GM19467 (cell line): Measurements from ENCODE around the gene MARCKS.
A peak's percentile ranks its signal among the peaks of the same experiment; 100 is the strongest.
"Not testable (repeated sequence)": the region's sequence is repeated elsewhere in the genome, so short reads cannot be mapped to it uniquely, and the experiment has no call there.

Experiments used
- ATAC-seq: cut with Tn5 transposase; IDR thresholded peaks from one replicate; pipeline ENCODE4 v1.9.1; 2021; ENCODE audit warnings: mild to moderate bottlenecking, moderate library complexity; ENCODE audit not compliant: unreplicated experiment

Gene MARCKS

DNA sequence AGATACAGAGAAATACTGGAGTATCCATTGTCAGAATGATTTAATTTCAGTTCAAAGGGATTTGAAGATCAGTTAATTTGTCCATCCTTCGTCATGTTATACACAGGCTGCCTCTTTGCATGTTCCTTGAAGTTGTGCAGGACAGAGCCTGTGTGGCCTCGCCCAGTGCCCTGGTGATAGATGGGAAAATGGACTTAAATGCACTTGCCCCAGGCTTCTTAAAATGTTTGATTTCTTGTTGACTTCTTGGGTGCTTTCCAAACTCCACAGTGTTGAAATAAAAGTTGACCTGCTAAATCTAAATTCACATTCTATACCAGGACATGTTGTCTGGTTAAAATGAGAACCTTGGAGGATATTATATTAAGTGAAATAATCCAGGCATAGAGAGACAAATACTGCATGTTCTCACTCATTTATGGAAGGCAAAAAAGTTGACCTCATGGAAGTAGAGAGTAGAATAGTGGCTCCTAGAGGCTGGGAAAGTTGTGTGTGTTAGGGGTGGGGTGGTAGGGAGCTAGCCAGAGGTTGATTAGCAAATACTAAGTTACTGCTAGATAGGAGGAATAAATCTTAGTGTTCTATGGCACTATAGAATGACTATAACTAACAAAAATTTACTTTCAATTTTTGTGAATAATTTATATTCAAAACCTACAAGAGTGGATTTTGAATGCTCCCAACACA lies 25.3 kb downstream of the MARCKS start:
- no peak for ATAC-seq

- ATAC-seq = no peak
These were observed 26.9 kb downstream of the MARCKS start for GRCh38 chr6:113884011-113884410.

DNA sequence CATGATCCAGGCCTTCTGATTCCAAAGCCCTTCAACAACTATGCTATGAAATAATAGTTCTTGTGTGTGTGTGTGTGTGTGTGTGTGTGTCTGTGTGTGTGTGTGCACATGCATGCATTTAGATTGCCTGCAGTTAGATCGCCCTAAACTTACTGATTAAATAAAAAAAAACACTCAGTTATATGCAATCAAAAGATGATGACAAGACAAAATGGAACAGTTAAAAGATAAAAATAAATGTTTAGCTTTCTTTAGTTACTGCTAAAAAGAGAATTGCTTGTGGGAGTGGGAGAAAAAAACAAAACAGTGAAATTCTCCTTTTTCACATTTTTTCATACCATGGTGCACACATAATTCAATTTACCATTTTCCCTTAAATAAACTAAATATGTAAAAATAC lies 29.4 kb downstream of the MARCKS start:
- ATAC-seq = no peak

DNA sequence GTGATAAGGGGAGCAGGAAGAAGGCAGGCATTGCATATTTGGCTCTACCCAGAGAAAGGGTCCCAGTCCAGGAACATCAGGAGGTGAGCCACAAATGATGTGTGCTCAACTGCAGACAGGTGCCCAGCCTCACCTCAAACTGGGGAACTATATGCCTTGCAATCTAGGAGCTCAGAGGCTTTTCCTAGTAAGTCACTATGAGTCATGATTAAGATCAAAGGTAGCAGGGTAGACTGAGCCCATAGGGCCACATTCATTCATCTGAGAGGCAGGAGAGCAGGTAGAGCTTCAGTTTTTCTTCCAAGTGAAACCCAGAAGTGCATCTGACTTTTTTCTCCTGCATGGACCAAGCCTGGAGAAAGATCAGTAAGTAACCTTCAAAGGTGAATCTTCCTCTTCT lies 31.3 kb downstream of the MARCKS start:
- no peak for ATAC-seq

DNA sequence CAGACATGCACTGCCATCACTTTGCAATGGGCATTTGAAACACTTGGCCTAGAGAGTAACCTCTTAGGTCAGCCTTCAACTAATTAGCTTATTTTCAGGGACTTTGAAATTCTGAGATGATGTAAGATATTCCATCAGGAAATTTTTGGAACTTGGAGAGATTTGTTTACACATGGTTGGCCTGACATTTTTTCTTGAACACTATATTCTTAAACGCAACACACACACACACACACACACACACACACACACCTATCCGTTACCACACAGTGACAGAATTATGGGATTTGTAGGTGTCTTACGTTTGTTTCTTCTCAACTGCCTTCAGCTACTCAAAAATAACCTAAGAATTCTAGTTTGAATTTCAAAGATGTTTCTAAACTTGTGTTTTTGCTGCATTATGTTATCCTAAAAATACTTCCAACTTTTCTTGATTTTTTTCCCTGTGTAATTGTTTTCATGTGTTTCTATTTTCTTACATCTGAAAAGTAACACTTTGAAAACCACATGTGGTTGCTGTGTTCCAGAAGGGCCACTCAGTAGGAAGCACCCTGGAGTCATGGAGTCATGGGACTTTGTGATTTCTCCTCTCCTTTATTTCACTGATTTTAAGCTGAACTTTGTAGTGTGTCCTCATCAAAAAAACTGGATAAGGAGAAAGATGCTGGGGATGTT lies 31.9 kb downstream of the MARCKS start:
- no peak for ATAC-seq

GRCh38 chr6:113893451-113893850 lies 36.3 kb downstream of the MARCKS start:
- no peak for ATAC-seq

DNA sequence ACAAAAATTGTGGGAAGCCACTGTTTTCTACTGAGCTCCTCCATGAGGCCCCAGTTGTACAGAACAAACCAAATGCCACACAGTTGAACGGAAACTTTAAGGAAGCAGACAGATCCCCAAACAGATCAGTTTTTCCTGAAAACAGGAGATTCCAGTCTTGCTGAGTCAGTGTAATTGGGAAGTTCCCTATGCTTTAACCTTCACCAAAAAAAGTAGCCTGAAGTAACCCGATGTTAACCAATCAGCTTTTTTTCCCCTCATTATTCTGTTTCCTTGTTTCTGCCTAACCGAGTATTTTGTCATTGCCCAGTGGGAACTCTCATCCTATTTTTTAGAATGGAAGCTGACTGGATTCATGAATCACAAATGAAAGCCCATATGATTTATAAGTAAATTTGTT lies 36.7 kb downstream of the MARCKS start:
- ATAC-seq = no peak

- no peak for ATAC-seq
These were observed 37.8 kb downstream of the MARCKS start for GRCh38 chr6:113894712-113895674.

- no peak for ATAC-seq
These were observed 44.3 kb downstream of the MARCKS start for GRCh38 chr6:113901482-113901881.

DNA sequence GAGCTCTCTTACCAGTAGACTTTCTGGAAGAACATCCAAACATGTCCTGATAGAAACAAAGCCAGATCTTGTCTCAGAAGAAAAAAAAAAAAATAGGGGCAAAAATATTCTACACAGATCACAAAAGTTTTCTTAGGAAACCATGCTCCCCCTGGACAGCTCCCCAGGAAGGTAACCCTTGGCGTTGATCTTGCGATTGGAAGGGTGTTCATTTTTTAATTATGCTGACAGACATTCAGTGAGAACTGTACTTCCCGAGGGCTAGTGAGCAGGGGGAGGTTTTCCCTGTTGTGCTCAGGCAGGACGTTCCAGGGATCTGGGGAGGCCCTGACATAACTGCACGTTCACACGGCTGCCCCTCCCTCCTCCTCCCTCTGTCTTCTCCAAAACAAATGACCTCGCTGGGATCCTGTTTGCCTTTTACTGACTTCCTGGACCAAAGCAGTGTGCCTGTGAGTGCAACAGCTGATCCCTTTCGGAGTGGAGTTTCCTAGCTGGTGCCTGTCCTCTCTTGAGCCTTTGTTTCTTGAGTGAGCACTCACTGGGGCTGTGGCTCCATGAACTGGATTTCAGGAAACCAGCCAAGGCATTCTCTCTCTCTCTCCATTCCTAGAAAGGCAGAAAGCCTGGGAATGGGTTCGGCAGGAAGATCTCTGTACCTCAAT lies 46.7 kb downstream of the MARCKS start:
- no peak for ATAC-seq

GRCh38 chr6:113907102-113907815 lies 50.1 kb downstream of the MARCKS start:
- no peak for ATAC-seq

DNA sequence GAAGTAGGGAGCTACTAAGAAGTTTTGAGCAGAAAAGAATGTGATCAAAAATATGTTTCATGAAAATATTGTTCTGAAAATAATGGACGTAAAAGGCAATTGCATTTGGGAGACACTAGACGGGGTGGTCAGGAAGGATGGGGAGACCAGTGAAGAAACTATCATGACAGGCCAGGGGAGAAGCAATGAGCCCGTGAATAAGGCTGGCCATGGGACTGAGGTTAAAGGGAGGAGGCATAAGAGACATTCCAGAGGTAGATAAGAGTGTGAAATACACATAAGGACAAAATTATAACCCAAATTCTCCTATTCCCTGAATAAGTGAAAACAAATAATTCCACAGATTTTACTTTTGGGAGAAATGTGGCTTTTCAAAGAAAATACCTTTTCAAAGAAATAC lies 51.7 kb downstream of the MARCKS start:
- ATAC-seq = no peak

GRCh38 chr6:113909224-113909856 lies 52.2 kb downstream of the MARCKS start:
- ATAC-seq = peak; percentile 61

DNA sequence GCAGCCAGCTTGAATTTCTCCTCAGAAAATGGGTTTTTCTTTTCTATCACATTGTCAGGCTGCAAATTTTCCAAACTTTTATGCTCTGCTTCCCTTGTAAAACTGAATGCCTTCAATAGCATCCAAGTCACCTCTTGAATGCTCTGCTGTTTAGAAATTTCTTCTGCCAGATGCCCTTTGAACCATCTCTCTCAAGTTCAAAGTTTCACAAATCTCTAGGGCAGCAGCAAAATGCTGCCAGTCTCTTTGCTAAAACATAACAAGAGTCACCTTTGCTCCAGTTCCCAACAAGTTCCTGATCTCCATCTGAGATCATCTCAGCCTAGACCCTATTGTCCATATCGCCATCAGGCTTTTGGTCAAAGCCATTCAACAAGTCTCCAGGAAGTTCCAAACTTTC lies 53.1 kb downstream of the MARCKS start:
- not testable (repeated sequence) for ATAC-seq
